ENCODE results near the gene ZNF267.

ZNF267 gene

DNA sequence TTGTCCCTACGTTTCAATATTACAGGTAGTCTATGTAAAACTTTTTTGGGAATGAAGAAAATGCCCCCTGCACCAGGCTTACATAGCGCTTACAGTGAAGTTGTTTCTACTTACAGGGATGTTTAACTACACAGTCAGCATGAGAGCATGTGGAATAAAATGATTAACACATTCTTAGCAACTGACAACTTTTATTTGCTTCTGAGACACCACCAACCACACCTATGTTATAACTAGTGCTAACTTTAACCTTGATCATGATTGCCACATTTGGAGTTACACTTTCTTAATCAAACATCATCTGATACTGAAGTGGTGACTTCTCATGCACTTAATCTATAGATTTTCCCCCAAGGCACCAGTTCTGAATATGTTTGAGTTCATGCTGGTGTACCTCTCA lies 20.3 kb upstream of the ZNF267 start:
- H3K27me3 ChIP-seq (ENCODE audit: low read length) = no peaks in the 10 kb centered on the region
- no peak for TF ChIP-seq EZH2phosphoT487 (conservative IDR thresholded peaks at IDR 0.05; ENCODE audit: low read length)
- TF ChIP-seq, protein P1, sequence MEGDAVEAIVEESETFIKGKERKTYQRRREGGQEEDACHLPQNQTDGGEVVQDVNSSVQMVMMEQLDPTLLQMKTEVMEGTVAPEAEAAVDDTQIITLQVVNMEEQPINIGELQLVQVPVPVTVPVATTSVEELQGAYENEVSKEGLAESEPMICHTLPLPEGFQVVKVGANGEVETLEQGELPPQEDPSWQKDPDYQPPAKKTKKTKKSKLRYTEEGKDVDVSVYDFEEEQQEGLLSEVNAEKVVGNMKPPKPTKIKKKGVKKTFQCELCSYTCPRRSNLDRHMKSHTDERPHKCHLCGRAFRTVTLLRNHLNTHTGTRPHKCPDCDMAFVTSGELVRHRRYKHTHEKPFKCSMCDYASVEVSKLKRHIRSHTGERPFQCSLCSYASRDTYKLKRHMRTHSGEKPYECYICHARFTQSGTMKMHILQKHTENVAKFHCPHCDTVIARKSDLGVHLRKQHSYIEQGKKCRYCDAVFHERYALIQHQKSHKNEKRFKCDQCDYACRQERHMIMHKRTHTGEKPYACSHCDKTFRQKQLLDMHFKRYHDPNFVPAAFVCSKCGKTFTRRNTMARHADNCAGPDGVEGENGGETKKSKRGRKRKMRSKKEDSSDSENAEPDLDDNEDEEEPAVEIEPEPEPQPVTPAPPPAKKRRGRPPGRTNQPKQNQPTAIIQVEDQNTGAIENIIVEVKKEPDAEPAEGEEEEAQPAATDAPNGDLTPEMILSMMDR (IDR thresholded peaks at IDR 0.05; ENCODE audit: insufficient read depth, low read length, poor library complexity, severe bottlenecking) = no peak
- no peak overlapping the region for H3K9ac ChIP-seq (ENCODE audit: low read length)
- H3K36me3 ChIP-seq (ENCODE audit: low read length) = no peaks in the 10 kb centered on the region
- H2AFZ ChIP-seq (ENCODE audit: low read depth, low read length, severe bottlenecking) = no peak overlapping the region
- no peak overlapping the region for H3K4me3 ChIP-seq (ENCODE audit: insufficient read depth, low read length, poor library complexity, severe bottlenecking)
- H3K79me2 ChIP-seq (ENCODE audit: insufficient read depth, low read length) = no peaks in the 10 kb centered on the region
- H4K20me1 ChIP-seq (ENCODE audit: low read depth, low read length) = no peaks in the 10 kb centered on the region
- peaks cover 11% of the 10 kb centered on the region; the same call in 1 of the 2 replicates for H3K9me3 ChIP-seq (ENCODE audit: insufficient read depth, low read length)
- H3F3A ChIP-seq (ENCODE audit: insufficient read depth) = no peaks in the 10 kb centered on the region
- no peak overlapping the region for H3K4me2 ChIP-seq (ENCODE audit: low read depth, low read length, poor library complexity, severe bottlenecking)
- H3K9me2 ChIP-seq (replicated peaks; ENCODE audit: insufficient read depth, low read length) = no peaks in the 10 kb centered on the region
- H3K27ac ChIP-seq (ENCODE audit: low read depth, low read length) = no peak overlapping the region

DNA sequence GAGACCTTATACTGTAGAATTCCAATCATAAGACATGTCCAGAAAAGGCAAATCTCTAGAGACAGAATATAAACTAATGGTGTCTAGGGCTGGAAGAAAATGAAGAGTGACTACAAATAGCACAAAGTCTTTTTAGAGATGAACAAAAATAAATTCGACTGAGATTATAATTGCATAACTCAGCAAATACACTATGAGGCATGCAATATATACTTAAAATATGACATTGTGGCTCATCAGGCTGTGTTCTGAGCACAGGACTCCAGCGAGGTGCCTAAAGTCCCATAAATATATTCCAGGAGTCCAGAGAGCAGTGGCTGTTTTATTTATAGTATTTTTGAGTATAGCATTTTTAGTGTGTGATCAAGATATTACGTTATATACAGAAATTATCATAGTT lies 13.1 kb upstream of the ZNF267 start:
- Histone ChIP-seq H3F3A (ENCODE audit: insufficient read depth) (no peaks in the 10 kb centered on the region), H3K4me3 (ENCODE audit: insufficient read depth, low read length, poor library complexity, severe bottlenecking) (no peak overlapping the region), H3K9ac (ENCODE audit: low read length) (no peak overlapping the region), H2AFZ (ENCODE audit: low read depth, low read length, severe bottlenecking) (no peak overlapping the region), H3K9me2 (replicated peaks; ENCODE audit: insufficient read depth, low read length) (no peaks in the 10 kb centered on the region), H3K79me2 (ENCODE audit: insufficient read depth, low read length) (no peaks in the 10 kb centered on the region), H3K9me3 (ENCODE audit: insufficient read depth, low read length) (no peaks in the 10 kb centered on the region), H3K27me3 (ENCODE audit: low read length) (no peaks in the 10 kb centered on the region), H3K4me2 (ENCODE audit: low read depth, low read length, poor library complexity, severe bottlenecking) (no peak overlapping the region), H3K36me3 (ENCODE audit: low read length) (no peaks in the 10 kb centered on the region), H4K20me1 (ENCODE audit: low read depth, low read length) (no peaks in the 10 kb centered on the region), H3K27ac (ENCODE audit: low read depth, low read length) (no peak overlapping the region)
- TF ChIP-seq EZH2phosphoT487 (conservative IDR thresholded peaks at IDR 0.05; ENCODE audit: low read length) = no peak
- TF ChIP-seq, protein P1 (IDR thresholded peaks at IDR 0.05; ENCODE audit: insufficient read depth, low read length, poor library complexity, severe bottlenecking) = no peak

DNA sequence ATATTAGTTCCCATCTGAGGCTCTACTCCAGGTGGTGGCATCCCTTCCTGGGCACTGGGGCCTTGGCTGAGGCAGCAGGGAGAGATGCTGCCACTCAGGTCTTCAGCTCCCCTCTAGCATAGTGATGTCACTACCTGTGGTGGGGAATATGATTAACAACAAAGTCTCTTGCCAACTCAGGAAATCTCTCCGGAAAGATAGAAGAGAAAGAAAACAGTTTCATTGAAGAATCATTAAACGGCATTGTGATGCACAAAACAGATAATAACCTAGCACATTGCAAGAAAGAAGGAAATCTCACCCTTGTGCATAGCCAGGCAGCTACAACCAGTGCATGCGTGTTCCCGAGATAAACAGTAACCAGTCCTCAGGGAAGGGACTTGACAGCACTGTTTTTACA lies 12.2 kb upstream of the ZNF267 start:
- Histone ChIP-seq H3K9ac (ENCODE audit: low read length) (no peak overlapping the region), H3K9me2 (replicated peaks; ENCODE audit: insufficient read depth, low read length) (no peaks in the 10 kb centered on the region), H3F3A (ENCODE audit: insufficient read depth) (no peaks in the 10 kb centered on the region), H2AFZ (ENCODE audit: low read depth, low read length, severe bottlenecking) (no peak overlapping the region), H3K27me3 (ENCODE audit: low read length) (no peaks in the 10 kb centered on the region), H4K20me1 (ENCODE audit: low read depth, low read length) (no peaks in the 10 kb centered on the region), H3K79me2 (ENCODE audit: insufficient read depth, low read length) (no peaks in the 10 kb centered on the region), H3K27ac (ENCODE audit: low read depth, low read length) (no peak overlapping the region), H3K9me3 (ENCODE audit: insufficient read depth, low read length) (no peaks in the 10 kb centered on the region), H3K4me2 (ENCODE audit: low read depth, low read length, poor library complexity, severe bottlenecking) (no peak overlapping the region), H3K36me3 (ENCODE audit: low read length) (no peaks in the 10 kb centered on the region), H3K4me3 (ENCODE audit: insufficient read depth, low read length, poor library complexity, severe bottlenecking) (no peak overlapping the region)
- no peak for TF ChIP-seq EZH2phosphoT487 (conservative IDR thresholded peaks at IDR 0.05; ENCODE audit: low read length)
- TF ChIP-seq, protein P1 (IDR thresholded peaks at IDR 0.05; ENCODE audit: insufficient read depth, low read length, poor library complexity, severe bottlenecking) = no peak
